ENCODE data around the gene PDRG1. TPM values are rescaled to one million over a fixed set of nuclear protein-coding genes. Genes with fewer than 3 reads are reported as not detected.

Gene PDRG1
- total RNA-seq, 1 donor = 2.2 TPM

GRCh38 chr20:31910071-31910803 is 41.6 kb downstream of the PDRG1 start:
- Histone ChIP-seq H3K36me3 (ENCODE audit: insufficient read depth, low read length) (no peaks in the 10 kb centered on the region), H3K9me3 (ENCODE audit: low read depth, low read length) (no peaks in the 10 kb centered on the region), H3K4me3 (ENCODE audit: insufficient read depth, low read length) (no peak overlapping the region), H3K27me3 (ENCODE audit: insufficient read depth, low read length) (peaks cover 7% of the 10 kb centered on the region), H3K4me2 (ENCODE audit: insufficient read depth, low read length) (no peak overlapping the region), H2AFZ (ENCODE audit: low read length) (no peak overlapping the region), H3K79me2 (ENCODE audit: insufficient read depth, low read length) (no peaks in the 10 kb centered on the region), H3K27ac (ENCODE audit: low read depth, low read length) (no peak overlapping the region), H3K4me1 (ENCODE audit: insufficient read depth, low read length) (no peaks in the 10 kb centered on the region), H4K20me1 (ENCODE audit: insufficient read depth, low read length) (no peaks in the 10 kb centered on the region)
- DNase-seq (ENCODE audit: insufficient read length, low spot score, missing footprints) = no peak
- no peak for TF ChIP-seq CTCF (IDR thresholded peaks at IDR 0.05; ENCODE audit: extremely low read depth, low read depth, low read length)

GRCh38 chr20:31909253-31910070 is 42.4 kb downstream of the PDRG1 start:
- Histone ChIP-seq H2AFZ (ENCODE audit: low read length) (no peak overlapping the region), H3K27me3 (ENCODE audit: insufficient read depth, low read length) (peaks cover 7% of the 10 kb centered on the region), H3K36me3 (ENCODE audit: insufficient read depth, low read length) (no peaks in the 10 kb centered on the region), H3K4me3 (ENCODE audit: insufficient read depth, low read length) (no peak overlapping the region), H3K4me1 (ENCODE audit: insufficient read depth, low read length) (no peaks in the 10 kb centered on the region), H3K79me2 (ENCODE audit: insufficient read depth, low read length) (no peaks in the 10 kb centered on the region), H3K9me3 (ENCODE audit: low read depth, low read length) (no peaks in the 10 kb centered on the region), H3K27ac (ENCODE audit: low read depth, low read length) (no peak overlapping the region), H4K20me1 (ENCODE audit: insufficient read depth, low read length) (no peaks in the 10 kb centered on the region), H3K4me2 (ENCODE audit: insufficient read depth, low read length) (no peak overlapping the region)
- TF ChIP-seq CTCF (IDR thresholded peaks at IDR 0.05; ENCODE audit: extremely low read depth, low read depth, low read length) = no peak
- DNase-seq (ENCODE audit: insufficient read length, low spot score, missing footprints) = no peak

- Histone ChIP-seq H3K9me3 (ENCODE audit: low read depth, low read length) (no peaks in the 10 kb centered on the region), H4K20me1 (ENCODE audit: insufficient read depth, low read length) (no peaks in the 10 kb centered on the region), H3K4me1 (ENCODE audit: insufficient read depth, low read length) (no peaks in the 10 kb centered on the region), H3K36me3 (ENCODE audit: insufficient read depth, low read length) (no peaks in the 10 kb centered on the region), H3K4me3 (ENCODE audit: insufficient read depth, low read length) (no peak overlapping the region), H2AFZ (ENCODE audit: low read length) (no peak overlapping the region), H3K27me3 (ENCODE audit: insufficient read depth, low read length) (peaks cover 3% of the 10 kb centered on the region), H3K4me2 (ENCODE audit: insufficient read depth, low read length) (no peak overlapping the region), H3K27ac (ENCODE audit: low read depth, low read length) (no peak overlapping the region), H3K79me2 (ENCODE audit: insufficient read depth, low read length) (no peaks in the 10 kb centered on the region)
- no peak for TF ChIP-seq CTCF (IDR thresholded peaks at IDR 0.05; ENCODE audit: extremely low read depth, low read depth, low read length)
- DNase-seq (ENCODE audit: insufficient read length, low spot score, missing footprints) = no peak
These were observed 43.4 kb downstream of the PDRG1 start for GRCh38 chr20:31908424-31908823.

GRCh38 chr20:31908016-31908415 is 43.8 kb downstream of the PDRG1 start:
- no peaks in the 10 kb centered on the region for H3K9me3 ChIP-seq (ENCODE audit: low read depth, low read length)
- no peaks in the 10 kb centered on the region for H3K36me3 ChIP-seq (ENCODE audit: insufficient read depth, low read length)
- no peak overlapping the region for H3K4me3 ChIP-seq (ENCODE audit: insufficient read depth, low read length)
- no peak overlapping the region for H2AFZ ChIP-seq (ENCODE audit: low read length)
- no peak for TF ChIP-seq CTCF (IDR thresholded peaks at IDR 0.05; ENCODE audit: extremely low read depth, low read depth, low read length)
- no peaks in the 10 kb centered on the region for H4K20me1 ChIP-seq (ENCODE audit: insufficient read depth, low read length)
- no peak for DNase-seq (ENCODE audit: insufficient read length, low spot score, missing footprints)
- H3K4me1 ChIP-seq (ENCODE audit: insufficient read depth, low read length) = no peaks in the 10 kb centered on the region
- H3K4me2 ChIP-seq (ENCODE audit: insufficient read depth, low read length) = no peak overlapping the region
- no peak overlapping the region for H3K27ac ChIP-seq (ENCODE audit: low read depth, low read length)
- no peaks in the 10 kb centered on the region for H3K27me3 ChIP-seq (ENCODE audit: insufficient read depth, low read length)
- H3K79me2 ChIP-seq (ENCODE audit: insufficient read depth, low read length) = no peaks in the 10 kb centered on the region

Measured in osteoblast (primary cell).